GM12878 (cell line): ENCODE results near the gene MYNN. TPM values are rescaled to one million over a fixed set of nuclear protein-coding genes. Genes with fewer than 3 reads are reported as not detected.

Experiments
- ATAC-seq: fragments of 200-7000 bp; cut with Tn5 transposase; 3 replicates; pipeline ENCODE4 v1.9.1; 2020; ENCODE audit warnings: mild to moderate bottlenecking, moderate library complexity
- BruUV-seq: library from RNA; stranded (reverse); fragments of 400-500 nt; replicated peaks from 2 replicates; lab custom pipeline; 2021; lab: Mats Ljungman, UMichigan
- CTCF ChIA-PET: fragments of 300-600 bp; sonication (Branson Sonifier 250); formaldehyde crosslinking; extraction: SDS; loops from one replicate; lab custom pipeline; 2021; ENCODE audit warnings: inconsistent platforms; lab: Yijun Ruan, JAX
- POLR2A ChIA-PET: fragments of 350-600 bp; formaldehyde crosslinking; extraction: SDS; loops from one replicate; lab custom pipeline; 2021; ENCODE audit warnings: inconsistent platforms; lab: Charles Lee
- RAD21 ChIA-PET: fragments of 300-600 bp; sonication (Branson Sonifier 250); formaldehyde crosslinking; loops from one replicate; lab custom pipeline; 2023; ENCODE audit warnings: antibody characterized with exemption; ENCODE audit not compliant: unreplicated experiment; lab: Charles Lee
- SMC1A ChIA-PET: fragments of 300-600 bp; sonication (Branson Sonifier 250); formaldehyde crosslinking; loops from one replicate; lab custom pipeline; 2023; ENCODE audit not compliant: unreplicated experiment, uncharacterized antibody; lab: Charles Lee
- DNase-seq: peaks from one replicate; pipeline ENCODE4 v3.0.0-alpha.2; 2011; ENCODE audit warnings: low read depth, low spot score
- FAIRE-seq: peaks from 3 replicates; lab custom pipeline; 2011; peaks lifted over from hg19 to GRCh38; lab: Jason Lieb, UNC
- H2AFZ ChIP-seq: 2 replicates; pipeline ENCODE4 v1.6.0; 2011; ENCODE audit warnings: low read depth, low read length, control low read depth; ENCODE audit not compliant: control insufficient read depth
- H3K27ac ChIP-seq: 2 replicates; pipeline ENCODE4 v1.5.1; 2011; ENCODE audit warnings: control low read depth; ENCODE audit not compliant: control insufficient read depth, insufficient read depth
- H3K27me3 ChIP-seq, 2 experiments: replicated peaks in 1 of 2; 2 replicates each; pipeline versions ENCODE4 v1.6.0 to v1.6.1; 2011; ENCODE audit warnings: low read length in 1 of 2; ENCODE audit not compliant: control insufficient read depth in 2 of 2, insufficient read depth in 2 of 2
- H3K36me3 ChIP-seq, 2 experiments: 2 replicates each; pipeline ENCODE4 v1.5.1; 2011; ENCODE audit warnings: low read length in 1 of 2; ENCODE audit not compliant: control insufficient read depth in 2 of 2, insufficient read depth in 2 of 2
- H3K4me1 ChIP-seq: 2 replicates; pipeline ENCODE4 v1.6.1; 2011; ENCODE audit warnings: mild to moderate bottlenecking, low read length, moderate library complexity, mixed read lengths; ENCODE audit not compliant: control insufficient read depth, insufficient read depth
- H3K4me2 ChIP-seq: 2 replicates; pipeline ENCODE4 v1.6.0; 2011; ENCODE audit warnings: control low read depth; ENCODE audit not compliant: control insufficient read depth, insufficient read depth
- H3K4me3 ChIP-seq: fragments of 200-600 bp; sonication (generic); 2 replicates; pipeline ENCODE4 v1.5.1; 2016
- H3K79me2 ChIP-seq: 2 replicates; pipeline ENCODE4 v1.6.0; 2011; ENCODE audit warnings: low read length; ENCODE audit not compliant: control insufficient read depth, insufficient read depth
- H3K9ac ChIP-seq: 2 replicates; pipeline ENCODE4 v1.8.0; 2011; ENCODE audit warnings: low read length, control low read depth, mixed read lengths; ENCODE audit not compliant: control insufficient read depth, insufficient read depth
- H3K9me3 ChIP-seq: replicated peaks from 3 replicates; pipeline ENCODE4 v1.5.1; 2011; ENCODE audit warnings: mild to moderate bottlenecking, low read length; ENCODE audit not compliant: control insufficient read depth, insufficient read depth
- H4K20me1 ChIP-seq: 2 replicates; pipeline ENCODE4 v1.6.0; 2011; ENCODE audit not compliant: control insufficient read depth, insufficient read depth
- BCL11A ChIP-seq: IDR thresholded peaks from 2 replicates; pipeline ENCODE4 v1.6.1; 2011; ENCODE audit warnings: low read depth, low read length
- CHD2 ChIP-seq: IDR thresholded peaks from 2 replicates; pipeline ENCODE4 v1.6.1; 2011; ENCODE audit warnings: low read depth, low read length, improper control_type of control experiment, borderline replicate concordance
- CREB1 ChIP-seq: IDR thresholded peaks from 2 replicates; pipeline ENCODE4 v1.6.1; 2012; ENCODE audit warnings: low read depth, mild to moderate bottlenecking, inconsistent platforms
- E2F8 ChIP-seq: fragments of 450-650 bp; IDR thresholded peaks from 2 replicates; pipeline ENCODE4 v1.6.1; 2018; ENCODE audit warnings: mild to moderate bottlenecking, low read depth, moderate library complexity; ENCODE audit not compliant: partially characterized antibody
- ESRRA ChIP-seq: IDR thresholded peaks from 2 replicates; pipeline ENCODE4 v1.6.1; 2012; ENCODE audit warnings: mild to moderate bottlenecking, low read length, improper control_type of control experiment
- HCFC1 ChIP-seq: fragments of 150-350 bp; IDR thresholded peaks from 2 replicates; pipeline ENCODE4 v1.6.1; 2014; ENCODE audit warnings: low read length
- IKZF1 ChIP-seq: fragments of 450-650 bp; conservative IDR thresholded peaks from 2 replicates; pipeline ENCODE4 v1.6.1; 2017; ENCODE audit warnings: antibody characterized with exemption, mild to moderate bottlenecking
- NR2C2 ChIP-seq: IDR thresholded peaks from 2 replicates; pipeline ENCODE4 v1.6.1; 2011; ENCODE audit warnings: borderline replicate concordance, low read depth; ENCODE audit not compliant: control insufficient read depth, insufficient read length
- NR2F1 ChIP-seq: fragments of 450-650 bp; conservative IDR thresholded peaks from 2 replicates; pipeline ENCODE4 v1.6.1; 2017; ENCODE audit warnings: mild to moderate bottlenecking
- POLR2A ChIP-seq: IDR thresholded peaks from 2 replicates; pipeline ENCODE4 v1.6.1; 2011; ENCODE audit warnings: low read depth, mild to moderate bottlenecking, low read length
- SREBF2 ChIP-seq: IDR thresholded peaks from 2 replicates; pipeline ENCODE4 v1.6.1; 2012; ENCODE audit warnings: mild to moderate bottlenecking, low read length
- WRNIP1 ChIP-seq: IDR thresholded peaks from 2 replicates; pipeline ENCODE4 v1.6.1; 2011; ENCODE audit warnings: low read depth, low read length, improper control_type of control experiment, borderline replicate concordance
- ZBED1 ChIP-seq: IDR thresholded peaks from 2 replicates; pipeline ENCODE4 v1.6.1; 2016; ENCODE audit warnings: borderline replicate concordance
- ZNF217 ChIP-seq: fragments of 450-650 bp; IDR thresholded peaks from 2 replicates; pipeline ENCODE4 v1.6.1; 2017; ENCODE audit warnings: antibody characterized with exemption, mild to moderate bottlenecking
- WGBS: methylation state at CpG from one replicate; pipeline ENCODE4 v1.1.6; 2016; ENCODE audit warnings: low lambda C conversion rate; ENCODE audit not compliant: insufficient replicate concordance, insufficient coverage; ENCODE audit errors: missing lambda C conversion rate; 5-methylcytosine and 5-hydroxymethylcytosine counted together
- in situ Hi-C: fragments of 300-500 bp; cut with MboI; formaldehyde crosslinking; loops from 9 replicates; pipeline ENCODE4 v1.14.3; 2018; ENCODE audit warnings: mixed read lengths
- intact Hi-C: fragments of 100-400 bp; cut with micrococcal nuclease; formaldehyde crosslinking; loops from one replicate; pipeline ENCODE4 v1.14.2; 2022; ENCODE audit not compliant: unreplicated experiment
- polyA plus RNA-seq, 11 experiments: library from polyadenylated mRNA; depleted of rRNA in 4 of 11; unstranded in 6 of 11; stranded (reverse) in 5 of 11; fragments of >200 nt; fragmentation: Nextera tagmentation in 4 of 11; fragmentation: Illumina TruSeq in 1 of 11; extraction: Ambion mirVana in 4 of 11; extraction: Trizol in 1 of 11; gene quantifications; 1 replicate in 1 of 11; 2 replicates in 10 of 11; pipeline versions ENCODE4 v1.2.1 to v1.2.3, GENCODE V29; 2011 to 2016; ENCODE audit warnings: inconsistent platforms in 2 of 11, missing spikeins in 2 of 11, low read depth in 1 of 11
- total RNA-seq, 4 experiments: library from RNA; depleted of rRNA in 3 of 4; stranded (reverse); fragments of >200 nt in 3 of 4; fragmentation: Illumina TruSeq in 1 of 4; extraction: Trizol in 1 of 4; gene quantifications; 2 replicates each; pipeline versions ENCODE4 v1.2.1 to v1.2.3, GENCODE V29; 2013 to 2021
- TF ChIP-seq, protein P1 (sequence below): IDR thresholded peaks from 2 replicates; pipeline ENCODE4 v1.6.1; 2011; ENCODE audit warnings: borderline replicate concordance, low read depth, mild to moderate bottlenecking, moderate library complexity, mixed read lengths, low read length; ENCODE audit not compliant: insufficient read depth; ENCODE audit errors: extremely low read length
- TF ChIP-seq, protein P2 (sequence below): fragments of 450-650 bp; IDR thresholded peaks from 2 replicates; pipeline ENCODE4 v1.6.1; 2016; ENCODE audit warnings: mild to moderate bottlenecking
- TF ChIP-seq, protein P3 (sequence below): fragments of 450-650 bp; conservative IDR thresholded peaks from 2 replicates; pipeline ENCODE4 v1.6.1; 2017; ENCODE audit warnings: mild to moderate bottlenecking, moderate library complexity

The MYNN gene
- total and polyA plus RNA-seq, 10 of the 15 experiments (the other 5 are each of a cell fraction or from before 2014, with no cell fraction given): 8.8 to 20.5 (median 15.8) TPM

DNA sequence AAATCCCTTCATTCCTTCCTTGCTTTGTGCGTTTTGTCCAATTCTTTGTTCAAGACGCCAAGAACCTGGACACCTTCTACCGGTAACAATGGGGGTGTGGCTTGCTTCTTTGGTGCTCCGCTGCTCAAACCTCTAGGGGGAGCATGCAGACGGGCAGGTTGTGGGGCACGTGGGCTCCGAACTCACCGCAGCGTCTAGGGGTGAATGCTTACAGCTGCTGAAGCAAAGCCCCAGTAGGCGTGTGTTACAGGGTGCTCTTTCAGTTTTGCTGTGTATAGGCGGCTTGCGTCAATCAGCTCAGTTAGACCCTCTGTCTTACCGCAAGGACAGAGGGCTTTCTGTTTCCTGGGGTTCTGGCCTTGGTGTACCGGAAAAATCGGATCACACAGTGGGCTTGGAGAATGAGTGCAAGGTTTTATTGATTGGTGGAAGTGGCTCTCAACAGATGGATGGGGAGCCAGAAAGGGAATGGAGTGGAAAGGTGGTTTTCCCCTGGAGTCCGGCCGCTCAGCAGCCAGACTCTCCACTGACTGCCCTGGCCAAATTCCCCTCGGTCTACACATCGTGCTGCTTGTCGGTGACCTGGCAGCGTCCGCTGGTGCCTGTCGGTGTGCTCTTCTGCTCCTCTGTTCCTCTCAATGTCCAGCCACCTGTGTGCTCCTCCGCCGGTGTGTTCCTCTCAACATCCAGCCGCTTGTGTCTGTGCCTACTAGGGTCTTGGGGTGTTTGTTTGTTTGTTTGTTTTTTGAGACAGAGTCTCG is 40.7 kb downstream of the MYNN start:
- ChIA-PET POLR2A (interaction anchor here (0.5 kb wide), 1 partner anchor 228 kb away, joined by 4 read pairs; no protein-coding TSS in a partner anchor), CTCF (interaction anchor here (0.8 to 1.7 kb wide), 7 partner anchors 12 to 239 kb away, joined by 3 to 4 read pairs (median 3); partner anchors contain the start of genes SEC62 and TERC), SMC1A (interaction anchor here (0.7 to 1.9 kb wide), 4 partner anchors 8 to 151 kb away, joined by 3 to 5 read pairs (median 4); no protein-coding TSS in a partner anchor), RAD21 (interaction anchor here (0.7 to 2.1 kb wide), 7 partner anchors 18 to 240 kb away, joined by 3 to 10 read pairs (median 4); partner anchors contain the start of gene MYNN)
- DNase-seq: peak; percentile 83
- Histone ChIP-seq H3K36me3 (no peaks in the 10 kb centered on the region), H3K27ac (peak overlapping the region; percentile 77), H3K4me1 (peaks cover 12% of the 10 kb centered on the region), H3K79me2 (no peaks in the 10 kb centered on the region), H4K20me1 (no peaks in the 10 kb centered on the region), H3K4me3 (peak overlapping the region; percentile 71), H3K27me3 (no peaks in the 10 kb centered on the region), H3K4me2 (peak overlapping the region; percentile 100), H3K9me3 (peaks cover 3% of the 10 kb centered on the region; the same call in 1 of the 3 replicates), H2AFZ (peak overlapping the region; percentile 94), H3K9ac (peak overlapping the region; percentile 60)
- TSS peak; percentile 84 for BruUV-seq
- intact Hi-C loops: loop anchor here (1.0 kb wide), 1 partner anchor 41 kb away; the partner anchor contains the start of gene MYNN
- in situ Hi-C loops: no loop called here
- FAIRE-seq: peak; percentile 90
- peak; percentile 91 for ATAC-seq
- WGBS: 8% methylated on average over 25 of the region's 27 CpGs
- TF ChIP-seq, protein P1, sequence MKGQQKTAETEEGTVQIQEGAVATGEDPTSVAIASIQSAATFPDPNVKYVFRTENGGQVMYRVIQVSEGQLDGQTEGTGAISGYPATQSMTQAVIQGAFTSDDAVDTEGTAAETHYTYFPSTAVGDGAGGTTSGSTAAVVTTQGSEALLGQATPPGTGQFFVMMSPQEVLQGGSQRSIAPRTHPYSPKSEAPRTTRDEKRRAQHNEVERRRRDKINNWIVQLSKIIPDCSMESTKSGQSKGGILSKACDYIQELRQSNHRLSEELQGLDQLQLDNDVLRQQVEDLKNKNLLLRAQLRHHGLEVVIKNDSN: peak; percentile 85
- TF ChIP-seq NR2C2 (no peak), ZNF217 (peak; percentile 57; the same call in 1 of the 2 replicates), CREB1 (peak; percentile 70; the same call in 1 of the 2 replicates), E2F8 (no peak), BCL11A (no peak), ESRRA (no peak), NR2F1 (peak; percentile 74), CHD2 (0 out of 2 replicates have a peak, but pooled peaks have one; percentile 41), IKZF1 (peak; percentile 87), WRNIP1 (no peak), HCFC1 (no peak), POLR2A (peak; percentile 70), ZBED1 (peak; percentile 48; the same call in 1 of the 2 replicates), SREBF2 (no peak)
- TF ChIP-seq, protein P2, sequence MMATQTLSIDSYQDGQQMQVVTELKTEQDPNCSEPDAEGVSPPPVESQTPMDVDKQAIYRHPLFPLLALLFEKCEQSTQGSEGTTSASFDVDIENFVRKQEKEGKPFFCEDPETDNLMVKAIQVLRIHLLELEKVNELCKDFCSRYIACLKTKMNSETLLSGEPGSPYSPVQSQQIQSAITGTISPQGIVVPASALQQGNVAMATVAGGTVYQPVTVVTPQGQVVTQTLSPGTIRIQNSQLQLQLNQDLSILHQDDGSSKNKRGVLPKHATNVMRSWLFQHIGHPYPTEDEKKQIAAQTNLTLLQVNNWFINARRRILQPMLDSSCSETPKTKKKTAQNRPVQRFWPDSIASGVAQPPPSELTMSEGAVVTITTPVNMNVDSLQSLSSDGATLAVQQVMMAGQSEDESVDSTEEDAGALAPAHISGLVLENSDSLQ: peak; percentile 96
- TF ChIP-seq, protein P3, sequence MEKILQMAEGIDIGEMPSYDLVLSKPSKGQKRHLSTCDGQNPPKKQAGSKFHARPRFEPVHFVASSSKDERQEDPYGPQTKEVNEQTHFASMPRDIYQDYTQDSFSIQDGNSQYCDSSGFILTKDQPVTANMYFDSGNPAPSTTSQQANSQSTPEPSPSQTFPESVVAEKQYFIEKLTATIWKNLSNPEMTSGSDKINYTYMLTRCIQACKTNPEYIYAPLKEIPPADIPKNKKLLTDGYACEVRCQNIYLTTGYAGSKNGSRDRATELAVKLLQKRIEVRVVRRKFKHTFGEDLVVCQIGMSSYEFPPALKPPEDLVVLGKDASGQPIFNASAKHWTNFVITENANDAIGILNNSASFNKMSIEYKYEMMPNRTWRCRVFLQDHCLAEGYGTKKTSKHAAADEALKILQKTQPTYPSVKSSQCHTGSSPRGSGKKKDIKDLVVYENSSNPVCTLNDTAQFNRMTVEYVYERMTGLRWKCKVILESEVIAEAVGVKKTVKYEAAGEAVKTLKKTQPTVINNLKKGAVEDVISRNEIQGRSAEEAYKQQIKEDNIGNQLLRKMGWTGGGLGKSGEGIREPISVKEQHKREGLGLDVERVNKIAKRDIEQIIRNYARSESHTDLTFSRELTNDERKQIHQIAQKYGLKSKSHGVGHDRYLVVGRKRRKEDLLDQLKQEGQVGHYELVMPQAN: peak; percentile 48; the same call in 1 of the 2 replicates
